SK-MEL-5 (cell line): Measurements from ENCODE around the gene CARS1. TPM values are rescaled to one million over a fixed set of nuclear protein-coding genes. Genes with fewer than 3 reads are reported as not detected.
"Not testable (repeated sequence)": the region's sequence is repeated elsewhere in the genome, so short reads cannot be mapped to it uniquely, and the experiment has no call there.

Experiments used
- DNase-seq: peaks from one replicate; pipeline ENCODE4 v3.0.0-alpha.2; 2016; ENCODE audit warnings: low read depth, low spot score
- in situ Hi-C: cut with HindIII; loops from 2 replicates; pipeline ENCODE4 v1.10.0; 2016; ENCODE audit warnings: low sequenced_read_pairs, high pct_unique_total_duplicates, low pct_unique_long_range_greater_than_20kb
- total RNA-seq: library from RNA; depleted of rRNA; stranded (reverse); fragments of >200 nt; shearing (Covaris generic); gene quantifications from 2 replicates; pipeline ENCODE4 v1.2.3, GENCODE V29; 2014

Gene CARS1
- total RNA-seq, 1 experiment from 2014 or later = 109 TPM

GRCh38 chr11:3077189-3077836 lies 20.1 kb upstream of the CARS1 start:
- in situ Hi-C loops = no loop called here
- DNase-seq = no peak

- DNase-seq = no peak
- in situ Hi-C loops = no loop called here
Observed at GRCh38 chr11:3074912-3075589, 17.8 kb upstream of the CARS1 start.

GRCh38 chr11:3073029-3073435 lies 15.8 kb upstream of the CARS1 start:
- no peak for DNase-seq
- in situ Hi-C loops = no loop called here

GRCh38 chr11:3069425-3069824 lies 12.2 kb upstream of the CARS1 start:
- no peak for DNase-seq
- in situ Hi-C loops = no loop called here

- in situ Hi-C loops, DNase-seq: not testable (repeated sequence)
Observed at GRCh38 chr11:3066308-3066707, 9.1 kb upstream of the CARS1 start.

GRCh38 chr11:3064709-3065108 lies 7.5 kb upstream of the CARS1 start:
- DNase-seq, in situ Hi-C loops: not testable (repeated sequence)

- in situ Hi-C loops, DNase-seq: not testable (repeated sequence)
Observed at GRCh38 chr11:3063876-3064275, 6.7 kb upstream of the CARS1 start.

- in situ Hi-C loops, DNase-seq: not testable (repeated sequence)
Observed at GRCh38 chr11:3063432-3063831, 6.2 kb upstream of the CARS1 start.

GRCh38 chr11:3060436-3061025 lies 3.3 kb upstream of the CARS1 start:
- in situ Hi-C loops = no loop called here
- no peak for DNase-seq

GRCh38 chr11:3058753-3059664 lies 1.8 kb upstream of the CARS1 start:
- in situ Hi-C loops = no loop called here
- no peak for DNase-seq

- in situ Hi-C loops = no loop called here
- DNase-seq = no peak
Observed at GRCh38 chr11:3056296-3057068, 741 bp downstream of the CARS1 start.

- no peak for DNase-seq
- in situ Hi-C loops = no loop called here
Observed at GRCh38 chr11:3055891-3056290, 1.3 kb downstream of the CARS1 start.

- no peak for DNase-seq
- in situ Hi-C loops = no loop called here
Observed at GRCh38 chr11:3052567-3052966, 4.7 kb downstream of the CARS1 start.

- no peak for DNase-seq
- in situ Hi-C loops = no loop called here
Observed at GRCh38 chr11:3052109-3052479, 5.1 kb downstream of the CARS1 start.

GRCh38 chr11:3051196-3052108 lies 5.8 kb downstream of the CARS1 start:
- in situ Hi-C loops = no loop called here
- no peak for DNase-seq

- in situ Hi-C loops = no loop called here
Observed at GRCh38 chr11:3050386-3051195, 6.6 kb downstream of the CARS1 start.

More at GRCh38 chr11:3050386-3051195, 6.6 kb downstream of the CARS1 start:
- no peak for DNase-seq
